ENCODE measurements around the gene LETMD1. TPM values are rescaled to one million over a fixed set of nuclear protein-coding genes. Genes with fewer than 3 reads are reported as not detected.

Gene LETMD1
- polyA plus RNA-seq, 1 of the 3 experiments (the other 2 are of a cell fraction): 67.8 TPM

DNA sequence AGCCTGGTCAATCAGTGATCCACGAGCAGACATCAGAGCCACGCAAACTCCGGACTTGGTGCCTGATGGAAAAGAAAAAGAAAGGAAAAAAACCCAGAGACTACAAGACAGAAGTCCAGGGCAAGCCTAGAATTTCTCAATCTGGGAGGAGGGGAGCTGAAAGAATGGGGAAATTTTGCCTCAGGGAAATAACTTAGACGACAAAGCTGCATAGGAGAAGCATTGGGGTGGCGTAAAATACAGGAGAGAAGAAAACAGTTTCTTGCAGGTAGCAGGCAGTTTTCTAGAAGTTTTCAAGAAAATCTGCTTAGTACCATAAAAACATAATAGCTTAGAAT, 19.3 kb upstream of the LETMD1 start:
- TF ChIP-seq FOXM1 (IDR thresholded peaks at IDR 0.05; ENCODE audit: low read depth) (no peak), RCOR1 (IDR thresholded peaks at IDR 0.05; ENCODE audit: low read length) (no peak), YY1 (IDR thresholded peaks at IDR 0.05; ENCODE audit: low read depth) (no peak), MAX (IDR thresholded peaks at IDR 0.05; ENCODE audit: low read depth) (no peak), ELF1 (IDR thresholded peaks at IDR 0.05) (no peak), GATA2 (CRISPR knock-in tag; IDR thresholded peaks at IDR 0.05) (no peak), TCF12 (IDR thresholded peaks at IDR 0.05) (no peak), SIN3A (IDR thresholded peaks at IDR 0.05; ENCODE audit: borderline replicate concordance, low read depth, low read length) (no peak), NFIC (IDR thresholded peaks at IDR 0.05; ENCODE audit: borderline replicate concordance) (no peak), POLR2AphosphoS5 (IDR thresholded peaks at IDR 0.05; ENCODE audit: low read depth, low read length) (no peak), FOSL2 (IDR thresholded peaks at IDR 0.05; ENCODE audit: borderline replicate concordance, low read depth) (no peak), GABPA (IDR thresholded peaks at IDR 0.05; ENCODE audit: low read depth) (no peak), RXRA (IDR thresholded peaks at IDR 0.05; ENCODE audit: borderline replicate concordance, low read depth) (no peak), USF2 (IDR thresholded peaks at IDR 0.05; ENCODE audit: borderline replicate concordance, low read depth, low read length) (no peak), EZH2phosphoT487 (IDR thresholded peaks at IDR 0.05; ENCODE audit: borderline replicate concordance, low read depth) (no peak)
- TF ChIP-seq, protein P1, sequence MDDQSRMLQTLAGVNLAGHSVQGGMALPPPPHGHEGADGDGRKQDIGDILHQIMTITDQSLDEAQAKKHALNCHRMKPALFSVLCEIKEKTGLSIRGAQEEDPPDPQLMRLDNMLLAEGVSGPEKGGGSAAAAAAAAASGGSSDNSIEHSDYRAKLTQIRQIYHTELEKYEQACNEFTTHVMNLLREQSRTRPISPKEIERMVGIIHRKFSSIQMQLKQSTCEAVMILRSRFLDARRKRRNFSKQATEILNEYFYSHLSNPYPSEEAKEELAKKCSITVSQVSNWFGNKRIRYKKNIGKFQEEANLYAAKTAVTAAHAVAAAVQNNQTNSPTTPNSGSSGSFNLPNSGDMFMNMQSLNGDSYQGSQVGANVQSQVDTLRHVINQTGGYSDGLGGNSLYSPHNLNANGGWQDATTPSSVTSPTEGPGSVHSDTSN (IDR thresholded peaks at IDR 0.05): no peak
- TF ChIP-seq, protein P2, sequence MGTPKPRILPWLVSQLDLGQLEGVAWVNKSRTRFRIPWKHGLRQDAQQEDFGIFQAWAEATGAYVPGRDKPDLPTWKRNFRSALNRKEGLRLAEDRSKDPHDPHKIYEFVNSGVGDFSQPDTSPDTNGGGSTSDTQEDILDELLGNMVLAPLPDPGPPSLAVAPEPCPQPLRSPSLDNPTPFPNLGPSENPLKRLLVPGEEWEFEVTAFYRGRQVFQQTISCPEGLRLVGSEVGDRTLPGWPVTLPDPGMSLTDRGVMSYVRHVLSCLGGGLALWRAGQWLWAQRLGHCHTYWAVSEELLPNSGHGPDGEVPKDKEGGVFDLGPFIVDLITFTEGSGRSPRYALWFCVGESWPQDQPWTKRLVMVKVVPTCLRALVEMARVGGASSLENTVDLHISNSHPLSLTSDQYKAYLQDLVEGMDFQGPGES (IDR thresholded peaks at IDR 0.05; ENCODE audit: low read depth, low read length): no peak
- Histone ChIP-seq H4K20me1 (ENCODE audit: insufficient read depth) (no peaks in the 10 kb centered on the region), H3K9me2 (no peaks in the 10 kb centered on the region), H3K79me2 (ENCODE audit: insufficient read depth) (peaks cover 24% of the 10 kb centered on the region), H3F3A (replicated peaks; ENCODE audit: insufficient read depth) (no peaks in the 10 kb centered on the region), H3K4me2 (no peak overlapping the region), H3K9ac (no peak overlapping the region), H3K4me3 (ENCODE audit: low read depth in 2 of 2, low read length in 1 of 2) (no peak overlapping the region), H3K27ac (ENCODE audit: low read depth in 2 of 2, low read length in 1 of 2) (no peak overlapping the region), H2AFZ (ENCODE audit: low read depth) (no peak overlapping the region; the same call in 1 of the 2 replicates), H3K9me3 (no peaks in the 10 kb centered on the region), H3K4me1 (ENCODE audit: control insufficient read depth in 1 of 2, insufficient read depth in 2 of 2, low read depth in 1 of 2, low read length in 1 of 2) (peaks cover 0 to 4% of the 10 kb centered on the region in 2 experiments; a peak in 2 of 4 replicates), H3K36me3 (replicated peaks in 1 of 2; ENCODE audit: control insufficient read depth in 1 of 2, insufficient read depth in 2 of 2, low read length in 1 of 2) (no peaks in the 10 kb centered on the region), H3K27me3 (ENCODE audit: insufficient read depth) (no peaks in the 10 kb centered on the region)
- DNase-seq: no peak
- 64% methylated on average over 5 of the region's 5 CpGs for WGBS (ENCODE audit: low lambda C conversion rate)
- CTCF ChIA-PET: interaction anchor here (0.9 to 2.5 kb wide), 6 partner anchors 12 to 264 kb away, joined by 3 to 11 read pairs (median 4); partner anchors contain the start of gene ATF1
- POLR2A ChIA-PET: interaction anchor here (0.6 kb wide), 1 partner anchor 265 kb away, joined by 3 read pairs; the partner anchor contains the start of gene ATF1
